ENCODE results near the gene POLE4.

The POLE4 gene

DNA sequence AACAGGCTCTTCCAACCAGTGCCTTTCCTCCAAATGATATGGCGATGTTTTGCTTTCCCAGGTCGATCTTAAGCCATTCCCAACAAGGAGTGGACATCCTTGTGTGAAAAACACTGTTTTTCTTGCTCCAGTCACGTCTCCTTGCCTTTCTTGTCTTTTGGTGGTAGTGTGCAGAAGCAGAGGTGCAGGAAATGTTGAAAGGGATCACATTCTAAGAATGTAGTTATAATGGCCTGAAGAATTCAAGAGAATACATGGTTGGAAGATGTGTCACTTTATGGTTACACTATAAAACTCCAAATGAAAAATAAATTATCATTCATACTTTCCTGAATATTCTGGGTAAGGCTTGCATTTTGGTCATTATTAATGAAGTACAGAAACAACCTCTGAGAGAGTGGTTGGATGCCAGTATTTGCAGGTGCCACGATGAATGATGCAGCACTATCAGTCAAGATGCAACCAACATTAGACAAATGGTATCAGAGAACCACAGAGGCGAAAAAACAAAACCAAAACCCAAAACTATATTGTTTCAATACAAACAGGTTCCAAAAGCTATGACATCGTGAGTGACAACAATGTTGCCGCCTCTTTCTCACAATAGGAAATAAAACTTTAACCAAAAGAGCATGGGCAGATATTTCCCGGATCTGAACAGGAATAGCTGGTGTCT is 27.5 kb upstream of the POLE4 start:
- H3K4me3 ChIP-seq (ENCODE audit: low read length): no peak overlapping the region

DNA sequence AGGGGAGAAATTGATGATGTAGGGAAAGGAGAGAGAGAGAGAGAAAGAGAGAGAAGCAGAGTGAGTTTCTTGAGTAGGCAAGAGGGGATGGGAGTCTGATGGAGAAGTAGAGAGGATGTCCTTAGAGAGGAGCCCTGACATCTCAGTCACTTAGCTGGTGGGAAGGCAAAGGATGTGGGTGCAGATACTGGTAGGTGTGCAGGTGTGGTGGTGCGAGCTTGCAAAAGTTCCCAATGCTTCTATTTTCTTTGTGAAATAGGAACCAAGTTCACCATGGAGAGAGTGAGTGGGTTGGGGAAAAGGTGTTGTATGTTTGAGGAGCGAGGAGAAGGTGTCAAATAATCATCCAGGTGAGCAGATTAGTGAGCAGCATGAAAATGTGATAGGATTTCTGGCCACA is 26.5 kb upstream of the POLE4 start:
- no peak for TF ChIP-seq ZNF274 (IDR thresholded peaks at IDR 0.05; ENCODE audit: low read depth, low read length)
- H3K4me3 ChIP-seq (ENCODE audit: low read length): no peak overlapping the region

More for the DNA sequence above, 27.5 kb upstream of the POLE4 start:
- no peak for TF ChIP-seq ZNF274 (IDR thresholded peaks at IDR 0.05; ENCODE audit: low read depth, low read length)

DNA sequence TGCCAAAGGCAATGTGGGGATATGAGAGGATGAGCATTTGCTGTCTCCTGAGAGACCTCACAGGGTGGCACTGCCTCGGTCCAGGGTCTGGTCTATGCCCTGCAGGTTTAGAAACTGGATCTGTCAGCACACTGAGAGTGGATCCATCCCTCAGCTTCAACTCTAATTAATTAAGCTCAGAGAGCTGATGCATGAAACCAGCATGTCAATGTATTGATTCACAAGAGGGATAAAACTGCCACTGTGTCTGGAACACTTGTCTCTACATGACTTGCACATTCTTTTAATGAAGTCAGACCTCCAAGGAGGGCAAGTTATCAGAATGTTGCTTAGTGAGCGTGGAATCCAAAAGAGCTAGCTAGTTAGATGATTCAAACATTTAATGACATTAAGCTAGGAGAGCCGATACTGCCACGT is 22.5 kb upstream of the POLE4 start:
- TF ChIP-seq ZNF274 (IDR thresholded peaks at IDR 0.05; ENCODE audit: low read depth, low read length): no peak
- no peak overlapping the region for H3K4me3 ChIP-seq (ENCODE audit: low read length)

DNA sequence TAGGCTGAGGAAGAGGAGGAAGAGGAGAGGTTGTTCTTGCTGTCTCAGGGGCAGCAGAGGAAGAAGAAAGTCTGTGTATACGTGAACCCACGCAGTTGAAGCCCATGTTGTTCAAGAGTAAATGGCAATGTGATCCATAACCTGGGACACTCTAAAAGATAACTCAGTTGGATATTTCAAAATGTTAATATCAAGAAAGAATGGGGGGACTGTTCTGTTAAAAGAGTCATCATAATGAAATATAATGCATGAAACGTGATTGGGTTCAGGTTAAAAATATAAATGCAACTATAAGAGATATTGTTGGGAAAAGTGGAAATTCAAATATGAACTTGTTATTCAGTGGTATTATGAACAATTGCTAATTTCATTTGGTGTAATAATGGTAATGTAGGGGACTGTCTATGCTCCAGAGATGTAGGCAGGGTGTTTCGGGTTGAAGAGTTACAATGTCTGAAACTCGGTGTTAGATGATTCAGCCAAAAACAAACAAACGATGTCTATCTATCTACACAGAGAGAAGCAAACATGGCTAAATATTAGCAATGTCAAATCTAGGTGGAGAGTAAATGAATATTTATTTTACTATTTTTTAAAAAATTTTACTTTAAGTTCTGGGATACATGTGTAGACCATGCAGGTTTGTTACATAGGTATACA is 21.1 kb upstream of the POLE4 start:
- TF ChIP-seq ZNF274 (IDR thresholded peaks at IDR 0.05; ENCODE audit: low read depth, low read length): no peak

DNA sequence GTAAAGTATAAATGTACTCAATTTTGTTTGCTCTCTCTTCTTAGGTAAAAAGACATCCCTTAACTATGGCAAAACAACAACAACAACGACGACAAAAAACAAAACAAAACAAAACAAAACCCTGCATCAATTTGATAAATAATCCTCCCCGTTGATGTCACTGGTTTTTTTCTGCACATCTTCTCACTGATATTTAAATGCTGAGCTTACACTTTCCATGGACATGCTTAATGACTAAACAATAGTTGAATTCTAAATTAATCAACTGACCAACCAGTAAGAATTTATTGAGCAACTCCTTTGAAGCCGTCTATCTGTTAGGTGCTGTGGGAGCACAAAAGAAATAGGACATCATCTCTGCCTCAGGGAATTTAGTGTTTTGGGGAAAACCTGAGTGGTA is 20.2 kb upstream of the POLE4 start:
- H3K4me3 ChIP-seq (ENCODE audit: low read length): no peak overlapping the region
- TF ChIP-seq ZNF274 (IDR thresholded peaks at IDR 0.05; ENCODE audit: low read depth, low read length): no peak

More for the DNA sequence above, 21.1 kb upstream of the POLE4 start:
- no peak overlapping the region for H3K4me3 ChIP-seq (ENCODE audit: low read length)

DNA sequence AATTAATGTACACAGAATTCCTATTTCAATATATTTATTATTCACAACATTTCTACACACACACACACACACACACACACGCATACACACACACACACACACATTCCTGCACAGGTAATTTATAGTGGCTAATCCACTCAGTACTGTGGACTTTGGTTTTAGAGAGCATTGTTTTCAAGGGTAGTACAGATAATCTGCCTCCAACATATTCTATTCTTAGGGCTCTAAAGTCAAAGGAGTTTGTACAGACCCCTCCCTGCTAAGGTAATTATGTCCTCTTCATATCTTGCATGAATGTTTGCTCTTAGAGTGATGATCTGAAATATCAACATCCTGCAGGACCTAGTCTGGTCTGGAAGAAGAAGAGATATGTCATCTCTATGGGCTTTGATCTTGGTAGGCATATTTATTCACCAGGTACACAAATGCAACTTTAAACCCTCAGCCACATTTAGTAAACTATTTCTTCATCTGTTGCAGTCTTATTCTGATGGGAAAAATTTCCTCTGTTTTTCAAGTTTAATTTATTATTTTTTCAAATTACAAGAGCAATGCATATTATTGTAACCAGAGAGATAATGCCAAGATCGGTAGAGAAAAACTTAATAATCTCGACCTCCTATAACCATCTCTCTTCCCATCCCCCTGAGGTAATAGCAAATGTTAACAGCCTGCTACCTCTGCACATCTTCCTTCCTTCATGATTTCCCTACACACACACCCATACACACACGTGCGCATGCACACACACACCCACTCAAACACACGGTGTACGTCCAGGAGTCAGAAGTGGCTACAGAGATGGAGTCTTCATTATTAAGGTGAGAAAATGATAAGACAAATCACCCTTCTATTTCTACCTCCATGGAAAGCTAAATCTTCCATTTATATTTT is 18.3 kb upstream of the POLE4 start:
- no peak for TF ChIP-seq ZNF274 (IDR thresholded peaks at IDR 0.05; ENCODE audit: low read depth, low read length)
- H3K4me3 ChIP-seq (ENCODE audit: low read length): no peak overlapping the region

DNA sequence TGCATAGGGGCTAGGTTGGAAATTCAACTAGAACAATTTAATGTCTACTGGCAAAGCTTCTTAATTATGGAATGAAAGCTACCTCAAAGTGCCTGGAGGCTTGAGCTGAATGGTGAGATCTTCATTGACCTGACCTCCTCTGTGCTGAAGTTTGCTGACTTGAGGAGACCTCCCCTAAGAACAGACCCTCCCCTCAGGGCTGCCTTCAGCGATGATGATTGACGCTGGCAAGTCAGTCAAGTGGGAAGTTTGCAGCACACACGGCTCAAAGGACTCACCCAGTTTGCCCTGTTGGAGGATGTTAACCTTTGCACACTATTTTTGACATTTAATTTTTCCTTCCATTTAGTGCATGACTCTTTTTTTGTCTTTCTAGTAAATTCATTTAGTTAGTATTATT is 17.2 kb upstream of the POLE4 start:
- H3K4me3 ChIP-seq (ENCODE audit: low read length): no peak overlapping the region
- no peak for TF ChIP-seq ZNF274 (IDR thresholded peaks at IDR 0.05; ENCODE audit: low read depth, low read length)

DNA sequence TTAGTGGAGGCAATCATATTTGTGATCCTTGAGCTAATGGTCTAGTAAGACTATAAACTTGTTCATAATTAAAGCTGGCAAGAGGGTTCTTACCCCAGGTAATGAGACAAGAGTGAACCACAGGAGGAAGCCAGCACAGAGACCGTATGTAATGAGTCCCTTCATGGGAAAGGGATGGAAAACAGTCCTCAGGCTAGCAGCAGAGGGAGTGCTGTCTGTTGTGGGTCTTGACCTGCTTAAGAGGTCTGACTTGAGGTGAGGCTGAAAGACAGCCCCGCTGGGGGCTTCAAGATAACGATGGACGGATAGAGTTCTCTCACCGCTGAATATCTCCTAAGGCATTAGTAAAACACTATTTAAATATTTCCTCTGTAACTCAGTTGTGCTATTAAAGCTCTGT is 16.2 kb upstream of the POLE4 start:
- no peak for TF ChIP-seq ZNF274 (IDR thresholded peaks at IDR 0.05; ENCODE audit: low read depth, low read length)
- H3K4me3 ChIP-seq (ENCODE audit: low read length): no peak overlapping the region

DNA sequence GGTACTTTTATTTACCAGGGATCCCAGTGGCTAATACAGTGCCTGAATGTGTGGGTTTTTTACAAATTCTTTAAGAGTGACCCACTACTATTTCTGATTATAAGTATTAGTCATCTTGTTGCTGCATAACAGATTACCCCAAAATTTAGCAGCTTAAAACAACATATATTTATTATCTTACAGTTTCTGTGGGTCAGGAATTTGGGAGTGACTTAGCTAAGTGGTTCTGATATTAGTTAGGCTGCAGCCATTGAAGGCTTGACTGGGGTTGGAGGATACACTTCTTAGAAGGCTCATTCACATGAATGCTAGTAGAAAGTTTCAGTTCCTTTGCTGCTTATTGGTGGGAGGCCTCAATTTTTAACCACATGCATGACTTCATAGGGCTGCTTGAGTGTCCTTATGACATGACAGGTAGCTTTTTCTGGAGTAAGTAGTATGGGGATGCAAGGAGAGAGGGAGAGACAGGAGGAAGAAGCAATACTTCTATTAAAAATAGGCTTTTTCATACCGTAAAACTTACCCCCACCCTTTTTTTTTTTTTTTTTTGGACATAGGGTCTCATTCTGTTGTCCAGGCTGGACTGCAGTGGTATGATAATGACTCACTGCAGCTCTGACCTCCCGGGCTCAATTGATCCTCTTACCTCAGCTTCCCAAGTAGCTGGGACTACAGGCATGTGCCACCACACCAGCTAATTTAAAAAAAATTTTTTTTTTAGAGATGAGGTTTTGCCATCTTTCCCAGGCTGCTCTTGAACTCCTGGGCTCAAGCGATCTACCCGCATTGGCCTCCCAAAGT is 13.3 kb upstream of the POLE4 start:
- no peak overlapping the region for H3K4me3 ChIP-seq (ENCODE audit: low read length)
- TF ChIP-seq ZNF274 (IDR thresholded peaks at IDR 0.05; ENCODE audit: low read depth, low read length): no peak

DNA sequence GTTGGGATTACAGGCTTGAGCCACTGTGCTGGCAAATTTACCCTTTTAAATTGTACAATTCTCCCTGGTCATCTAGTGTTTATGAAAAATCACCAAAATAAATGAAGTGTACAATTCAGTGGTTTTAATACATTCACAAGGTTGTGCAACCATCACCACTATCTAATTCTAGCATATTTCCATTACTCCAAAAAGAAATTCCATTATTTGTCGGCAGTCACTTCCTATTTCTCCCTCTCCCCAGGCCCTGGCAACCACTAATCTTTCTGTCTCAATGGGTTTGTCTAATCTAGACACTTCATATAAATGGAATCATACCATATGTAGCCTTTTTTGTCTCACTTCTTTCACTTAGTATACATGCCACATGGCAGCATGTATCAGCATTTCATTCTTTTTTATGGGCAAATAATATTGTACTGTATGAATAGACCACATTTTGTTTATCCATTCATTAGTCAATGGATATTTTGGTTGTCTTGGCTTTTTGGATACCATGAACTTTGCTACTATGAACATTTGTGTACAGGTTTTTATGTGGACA is 12.6 kb upstream of the POLE4 start:
- TF ChIP-seq ZNF274 (IDR thresholded peaks at IDR 0.05; ENCODE audit: low read depth, low read length): no peak
- no peak overlapping the region for H3K4me3 ChIP-seq (ENCODE audit: low read length)

DNA sequence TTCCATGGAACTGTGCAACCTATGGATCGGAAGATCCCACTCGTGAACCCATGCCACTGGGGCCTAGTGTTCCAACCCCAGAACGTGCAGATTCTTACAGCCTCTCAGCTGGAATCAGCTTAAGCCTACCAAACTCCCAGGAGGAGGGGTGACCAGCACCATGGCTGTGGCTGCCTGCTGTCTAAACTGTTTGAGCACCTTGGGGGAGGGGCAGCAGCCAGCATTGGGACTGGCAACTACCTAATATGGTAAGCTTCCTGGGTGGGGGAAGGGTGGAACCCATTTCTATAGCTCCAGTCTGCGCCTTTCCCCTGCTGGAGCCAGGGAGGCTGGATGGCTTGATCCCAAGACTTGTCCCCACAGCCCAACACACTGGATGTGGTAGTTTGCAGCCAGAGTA is 10.7 kb upstream of the POLE4 start:
- TF ChIP-seq ZNF274 (IDR thresholded peaks at IDR 0.05; ENCODE audit: low read depth, low read length): no peak
- H3K4me3 ChIP-seq (ENCODE audit: low read length): no peak overlapping the region

DNA sequence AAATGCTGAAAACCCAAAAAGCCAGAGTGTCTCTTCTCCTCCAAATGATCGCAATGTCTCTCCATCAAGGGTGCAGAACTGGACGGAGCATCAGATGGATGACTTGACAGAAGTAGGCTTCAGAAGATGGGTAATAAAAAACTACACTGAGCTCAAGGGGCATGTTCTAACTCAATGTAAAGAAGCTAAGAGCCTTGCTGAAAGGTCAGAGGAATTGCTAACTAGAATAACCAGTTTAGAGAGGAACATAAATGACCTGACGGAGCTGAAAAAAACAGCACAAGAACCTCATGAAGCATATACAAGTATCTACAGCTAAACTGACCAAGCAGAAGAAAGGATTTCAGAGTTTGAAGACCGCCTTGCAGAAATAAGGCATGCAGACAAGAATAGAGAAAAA is 9.7 kb upstream of the POLE4 start:
- no peak for TF ChIP-seq ZNF274 (IDR thresholded peaks at IDR 0.05; ENCODE audit: low read depth, low read length)
- no peak overlapping the region for H3K4me3 ChIP-seq (ENCODE audit: low read length)

DNA sequence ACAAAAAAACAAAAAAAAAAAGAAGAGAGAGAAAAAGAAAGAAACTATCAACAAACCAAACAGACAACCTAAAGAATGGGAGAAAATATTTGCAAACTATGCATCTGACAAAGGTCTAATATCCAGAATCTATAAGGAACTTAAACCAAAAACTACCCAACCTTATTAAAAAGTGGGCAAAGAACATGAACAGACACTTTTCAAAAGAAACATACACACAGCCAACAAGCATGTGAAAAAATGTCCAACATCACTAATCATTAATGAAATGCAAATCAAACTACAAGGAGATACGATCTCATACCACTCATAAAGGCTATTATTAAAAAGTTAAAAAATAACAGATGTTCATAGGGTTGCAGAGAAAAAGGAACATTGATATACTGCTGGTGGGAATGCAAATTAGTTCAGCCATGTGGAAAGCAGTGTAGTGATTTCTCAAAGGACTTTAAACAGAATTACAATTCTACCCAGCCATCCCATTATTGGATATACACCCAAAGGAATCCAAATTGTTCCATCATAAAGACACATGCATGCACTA is 7.2 kb upstream of the POLE4 start:
- no peak overlapping the region for H3K4me3 ChIP-seq (ENCODE audit: low read length)
- no peak for TF ChIP-seq ZNF274 (IDR thresholded peaks at IDR 0.05; ENCODE audit: low read depth, low read length)
